SK-N-MC (cell line): ENCODE measurements around the gene ATP2B2.

Experiments used
- EZH2 ChIP-seq: fragments of 200-600 bp; sonication (generic); IDR thresholded peaks from one replicate; pipeline ENCODE4 v1.6.1; 2017; ENCODE audit warnings: antibody characterized with exemption
- POLR2AphosphoS5 ChIP-seq: IDR thresholded peaks from 2 replicates; pipeline ENCODE4 v1.6.1; 2012; ENCODE audit warnings: mild to moderate bottlenecking, low read depth, low read length, borderline replicate concordance

DNA sequence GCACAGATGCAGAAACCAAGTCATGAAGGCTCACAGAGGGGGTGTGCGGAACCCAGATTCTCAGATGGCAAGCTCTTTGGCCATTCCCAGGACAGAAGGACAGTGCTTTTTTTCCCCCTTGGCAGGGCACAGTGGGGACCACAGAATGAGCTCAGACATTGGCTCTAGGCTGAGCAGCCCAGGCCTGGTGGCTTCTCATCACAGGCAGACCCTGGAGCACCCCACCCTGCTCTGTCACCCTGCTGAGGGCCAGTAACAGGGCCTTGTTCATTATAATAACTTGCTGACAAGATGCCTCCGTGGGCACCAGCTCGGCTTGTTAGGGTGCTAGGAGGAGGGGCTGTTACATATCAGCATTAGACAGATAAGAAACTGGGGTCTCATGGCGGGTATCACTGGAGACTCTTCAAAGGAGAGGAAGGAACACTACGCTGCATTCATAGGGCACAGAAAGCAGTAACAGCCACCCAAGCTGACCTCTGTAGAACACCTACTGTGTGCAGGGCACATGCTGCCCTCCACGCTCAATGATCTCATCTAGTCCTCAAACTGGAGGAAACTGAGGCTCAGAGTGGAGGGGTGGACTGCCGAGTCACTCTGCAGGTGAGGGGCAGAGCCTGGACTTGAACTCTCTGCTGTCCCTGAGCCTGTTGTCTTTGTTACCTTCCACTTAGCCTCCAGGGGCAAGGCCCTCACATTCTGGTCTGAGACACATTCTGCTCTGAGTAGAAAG, 114.6 kb downstream of the ATP2B2 start:
- TF ChIP-seq EZH2 (no peak), POLR2AphosphoS5 (no peak)
